Endothelial cell of umbilical vein (primary cell): ENCODE results near the gene CYP1A1. TPM values are rescaled to one million over a fixed set of nuclear protein-coding genes. Genes with fewer than 3 reads are reported as not detected.

Experiments used
- BruUV-seq: library from RNA; stranded (reverse); fragments of 400-500 nt; replicated peaks from 2 replicates; lab custom pipeline; 2021; lab: Mats Ljungman, UMichigan
- CTCF ChIA-PET: fragments of 300-600, 350-600 bp; sonication (Branson Sonifier 250); formaldehyde crosslinking; loops from one replicate; lab custom pipeline; 2021; ENCODE audit warnings: antibody characterized with exemption, inconsistent platforms; lab: Charles Lee
- POLR2A ChIA-PET: fragments of 300-600, 350-600 bp; sonication (Branson Sonifier 250); formaldehyde crosslinking; loops from one replicate; lab custom pipeline; 2021; ENCODE audit warnings: antibody characterized with exemption, inconsistent platforms; lab: Charles Lee
- DNase-seq: peaks from one replicate; pipeline ENCODE4 v3.0.0-alpha.2; 2011; ENCODE audit warnings: low read depth, low spot score
- FAIRE-seq: peaks from 2 replicates; lab custom pipeline; 2011; peaks lifted over from hg19 to GRCh38; lab: Jason Lieb, UNC
- H2AFZ ChIP-seq: 2 replicates; pipeline ENCODE4 v1.6.0; 2012; ENCODE audit warnings: low read depth, low read length, control low read depth, inconsistent platforms
- H3K27ac ChIP-seq: 2 replicates; pipeline ENCODE4 v1.5.1; 2011; ENCODE audit warnings: low read depth, mild to moderate bottlenecking, control low read depth, low read length, moderate library complexity; ENCODE audit not compliant: insufficient read depth
- H3K27me3 ChIP-seq, 2 experiments: 2 replicates each; pipeline versions ENCODE4 v1.6.0 to v1.6.1; 2011; ENCODE audit warnings: low read length in 2 of 2, mixed read lengths in 1 of 2; ENCODE audit not compliant: control insufficient read depth in 2 of 2, insufficient read depth in 2 of 2
- H3K36me3 ChIP-seq, 2 experiments: 2 replicates in 1 of 2; 3 replicates in 1 of 2; pipeline ENCODE4 v1.5.1; 2011; ENCODE audit warnings: low read length in 2 of 2, mild to moderate bottlenecking in 1 of 2, moderate library complexity in 1 of 2; ENCODE audit not compliant: control insufficient read depth in 2 of 2, insufficient read depth in 2 of 2; ENCODE audit errors: extremely low read depth in 1 of 2
- H3K4me1 ChIP-seq: 3 replicates; pipeline ENCODE4 v1.5.1; 2011; ENCODE audit warnings: mild to moderate bottlenecking, low read length; ENCODE audit not compliant: control insufficient read depth, insufficient read depth; ENCODE audit errors: extremely low read depth
- H3K4me2 ChIP-seq: 2 replicates; pipeline ENCODE4 v1.6.1; 2011; ENCODE audit warnings: low read length, control low read depth, mixed read lengths; ENCODE audit not compliant: insufficient read depth
- H3K4me3 ChIP-seq, 3 experiments: fragments of 200-600 bp in 1 of 3; sonication (generic), shearing (Covaris generic) in 1 of 3; replicated peaks in 1 of 3; 2 replicates each; pipeline ENCODE4 v1.5.1; 2011 to 2016; ENCODE audit warnings: control low read depth in 3 of 3, low read length in 3 of 3, mild to moderate bottlenecking in 2 of 3, inconsistent platforms in 1 of 3, low read depth in 1 of 3, moderate library complexity in 1 of 3; ENCODE audit not compliant: insufficient read depth in 1 of 3
- H3K79me2 ChIP-seq: 2 replicates; pipeline ENCODE4 v1.6.0; 2012; ENCODE audit warnings: low read length, inconsistent platforms; ENCODE audit not compliant: control insufficient read depth, insufficient read depth
- H3K9ac ChIP-seq: replicated peaks from 2 replicates; pipeline ENCODE3; 2011; ENCODE audit warnings: low read length, control low read depth; ENCODE audit not compliant: insufficient read depth; ENCODE audit errors: extremely low read depth
- H3K9me1 ChIP-seq: replicated peaks from 3 replicates; pipeline ENCODE4 v1.6.0; 2011; ENCODE audit warnings: mild to moderate bottlenecking, low read length; ENCODE audit not compliant: control insufficient read depth, insufficient read depth; ENCODE audit errors: extremely low read depth
- H3K9me3 ChIP-seq: replicated peaks from 2 replicates; pipeline ENCODE4 v1.5.1; 2012; ENCODE audit warnings: low read length, inconsistent platforms; ENCODE audit not compliant: control insufficient read depth, insufficient read depth
- H4K20me1 ChIP-seq: replicated peaks from 2 replicates; pipeline ENCODE3; 2011; ENCODE audit warnings: mild to moderate bottlenecking, low read length; ENCODE audit not compliant: control insufficient read depth, insufficient read depth; ENCODE audit errors: extremely low read depth
- CTCF ChIP-seq, 2 donors: IDR thresholded peaks; 1 replicate in 1 of 2; 2 replicates in 1 of 2; pipeline ENCODE4 v1.5.1; 2011; ENCODE audit warnings: low read length in 2 of 2, mild to moderate bottlenecking in 2 of 2, moderate library complexity in 2 of 2, control low read depth in 1 of 2, inconsistent platforms in 1 of 2, low read depth in 1 of 2; ENCODE audit not compliant: insufficient read depth in 1 of 2; ENCODE audit errors: extremely low read depth in 1 of 2
- EZH2 ChIP-seq: IDR thresholded peaks from 2 replicates; pipeline ENCODE4 v1.6.1; 2012; ENCODE audit warnings: borderline replicate concordance, low read depth, mild to moderate bottlenecking, moderate library complexity, low read length, inconsistent platforms; ENCODE audit not compliant: severe bottlenecking
- FOS ChIP-seq: IDR thresholded peaks from 2 replicates; pipeline ENCODE4 v1.6.1; 2011; ENCODE audit warnings: mild to moderate bottlenecking, low read length, moderate library complexity, borderline replicate concordance; ENCODE audit not compliant: insufficient read depth
- GATA2 ChIP-seq: IDR thresholded peaks from 2 replicates; pipeline ENCODE4 v1.7.0; 2011; ENCODE audit warnings: low read depth, mild to moderate bottlenecking, moderate library complexity, mixed read lengths, low read length; ENCODE audit not compliant: insufficient read length, insufficient read depth
- JUN ChIP-seq: IDR thresholded peaks from 2 replicates; pipeline ENCODE4 v1.6.1; 2011; ENCODE audit warnings: borderline replicate concordance, low read depth; ENCODE audit not compliant: insufficient read length, insufficient read depth
- MYC ChIP-seq: IDR thresholded peaks from one replicate; pipeline ENCODE4 v1.6.1; 2011; ENCODE audit warnings: mild to moderate bottlenecking, low read depth, low read length
- POLR2A ChIP-seq: IDR thresholded peaks from 2 replicates; pipeline ENCODE4 v1.6.1; 2012; ENCODE audit warnings: low read depth, mild to moderate bottlenecking, control low read depth, low read length
- POLR2AphosphoS5 ChIP-seq: IDR thresholded peaks from 2 replicates; pipeline ENCODE4 v1.6.1; 2012; ENCODE audit warnings: low read depth, mild to moderate bottlenecking, control low read depth, low read length, moderate library complexity; ENCODE audit not compliant: insufficient read depth
- dilution Hi-C: fragments of 300-500 bp; cut with MboI; formaldehyde crosslinking; loops from one replicate; pipeline ENCODE4 v1.15.0; 2019; ENCODE audit warnings: low sequenced_read_pairs; ENCODE audit not compliant: extremely low pct_ligation_motif_present
- intact Hi-C: fragments of 100-400 bp; cut with micrococcal nuclease; formaldehyde crosslinking; loops from one replicate; pipeline ENCODE4 v1.10.0; 2022
- polyA plus RNA-seq, 4 experiments: library from polyadenylated mRNA; depleted of rRNA in 3 of 4; stranded (reverse) in 3 of 4; unstranded in 1 of 4; fragments of >200 nt; gene quantifications; 2 replicates each; pipeline versions ENCODE4 v1.2.1 to v1.2.3, GENCODE V29; 2011 to 2012; ENCODE audit warnings: missing spikeins in 1 of 4
- total RNA-seq: library from RNA; stranded (reverse); gene quantifications from 2 replicates; pipeline ENCODE4 v1.2.3, GENCODE V29; 2021
- TF ChIP-seq, protein P1 (sequence below): IDR thresholded peaks from 2 replicates; pipeline ENCODE4 v1.6.1; 2011; ENCODE audit not compliant: insufficient read depth, insufficient read length

Gene CYP1A1
- total and polyA plus RNA-seq, 2 donors (not counting 3 experiments of a cell fraction or from before 2014, with no cell fraction given), result 7.6 to 13.1 TPM

DNA sequence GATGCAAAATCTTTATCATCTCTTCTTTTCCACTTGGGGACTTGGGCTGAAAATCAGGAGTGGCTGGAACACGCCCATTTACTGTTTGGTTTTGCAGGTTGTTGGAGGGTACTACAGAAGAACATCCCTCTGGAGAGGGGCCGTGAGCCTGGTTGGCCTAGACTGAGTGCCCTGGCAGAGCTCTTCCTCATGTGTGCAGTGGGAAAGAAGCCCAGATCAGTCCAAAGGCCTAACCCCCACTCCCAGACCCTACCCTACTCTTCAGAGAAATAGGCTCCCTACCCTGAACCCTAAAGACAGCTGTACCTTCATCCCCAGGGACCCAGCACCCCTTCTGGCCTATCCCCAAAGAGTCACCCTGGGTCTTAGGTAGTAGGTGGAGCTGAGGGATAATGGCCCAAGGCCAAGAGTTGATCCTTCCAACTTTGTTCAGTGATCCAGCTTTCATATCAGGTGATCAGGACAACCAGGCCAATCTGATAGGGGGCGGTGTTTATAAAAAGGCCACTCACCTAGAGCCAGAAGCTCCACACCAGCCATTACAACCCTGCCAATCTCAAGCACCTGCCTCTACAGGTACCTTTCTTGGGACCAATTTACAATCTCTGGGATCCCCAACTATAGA lies 23.1 kb upstream of the CYP1A1 start, which contains the start of gene CYP1A2:
CYP1A2 (plus strand) TSS at position 524 of the 625 bp plus-strand sequence. CDS start 894 bp downstream, outside the sequence.
- ChIA-PET CTCF (no interaction called here), POLR2A (interaction anchor here (1.0 kb wide), 1 partner anchor 111 kb away, joined by 3 read pairs; no protein-coding TSS in a partner anchor)
- Histone ChIP-seq H3K79me2 (no peaks in the 10 kb centered on the region), H3K27ac (no peak within 1 kb of the TSS), H3K9ac (no peak within 1 kb of the TSS), H3K4me2 (no peak within 1 kb of the TSS), H3K27me3 (peaks cover 0 to 1% of the 10 kb centered on the region in 2 experiments), H3K9me1 (no peaks in the 10 kb centered on the region), H2AFZ (no peak within 1 kb of the TSS), H3K4me1 (no peaks in the 10 kb centered on the region), H3K4me3 (no peak within 1 kb of the TSS), H3K9me3 (no peaks in the 10 kb centered on the region), H4K20me1 (no peaks in the 10 kb centered on the region), H3K36me3 (no peaks in the 10 kb centered on the region)
- no TSS peak for BruUV-seq
- TF ChIP-seq FOS (no peak), POLR2A (no peak), EZH2 (no peak), MYC (no peak), JUN (no peak), GATA2 (no peak), CTCF (IDR thresholded peaks at IDR 0.05; ENCODE audit: extremely low read depth in 1 of 2, insufficient read depth in 1 of 2, low read depth in 1 of 2, low read length in 2 of 2) (no peak), POLR2AphosphoS5 (no peak)
- TF ChIP-seq, protein P1, sequence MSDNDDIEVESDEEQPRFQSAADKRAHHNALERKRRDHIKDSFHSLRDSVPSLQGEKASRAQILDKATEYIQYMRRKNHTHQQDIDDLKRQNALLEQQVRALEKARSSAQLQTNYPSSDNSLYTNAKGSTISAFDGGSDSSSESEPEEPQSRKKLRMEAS, result no peak
- dilution Hi-C loops, result no loop called here
- no peak for DNase-seq
- FAIRE-seq, result no peak
- intact Hi-C loops, result loop anchor here (10.0 kb wide), 1 partner anchor 524 kb away; no protein-coding TSS in a partner anchor
